GM18507 (cell line): Measurements from ENCODE around the gene SMIM22.
"Not testable (repeated sequence)": the region's sequence is repeated elsewhere in the genome, so short reads cannot be mapped to it uniquely, and the experiment has no call there.

Source experiments
- DNase-seq: peaks from one replicate; pipeline ENCODE4 v3.0.0; 2011; ENCODE audit warnings: low read depth; ENCODE audit not compliant: insufficient read length; ENCODE audit errors: extremely low spot score
- FAIRE-seq: peaks from 2 replicates; lab custom pipeline; 2011; peaks lifted over from hg19 to GRCh38; lab: Jason Lieb, UNC

SMIM22 gene

GRCh38 chr16:4767872-4768548 is 27.2 kb upstream of the SMIM22 start:
- DNase-seq (no peak), FAIRE-seq (no peak)

- DNase-seq (peak; percentile 85), FAIRE-seq (peak; percentile 84)
Observed at GRCh38 chr16:4768549-4769305, 26.4 kb upstream of the SMIM22 start.

GRCh38 chr16:4769306-4769638 is 25.9 kb upstream of the SMIM22 start:
- FAIRE-seq (no peak), DNase-seq (no peak)

GRCh38 chr16:4771646-4772045 is 23.5 kb upstream of the SMIM22 start:
- no peak for DNase-seq
- no peak for FAIRE-seq

GRCh38 chr16:4772351-4772750 is 22.8 kb upstream of the SMIM22 start:
- DNase-seq (no peak), FAIRE-seq (no peak)

GRCh38 chr16:4775005-4775404 is 20.2 kb upstream of the SMIM22 start:
- FAIRE-seq (no peak), DNase-seq (no peak)

- no peak for FAIRE-seq
Observed at GRCh38 chr16:4776141-4776705, 18.9 kb upstream of the SMIM22 start.

GRCh38 chr16:4777339-4778049 is 17.7 kb upstream of the SMIM22 start:
- FAIRE-seq (no peak), DNase-seq (no peak)

More at GRCh38 chr16:4776141-4776705, 18.9 kb upstream of the SMIM22 start:
- no peak for DNase-seq

- DNase-seq = no peak
- no peak for FAIRE-seq
Observed at GRCh38 chr16:4778050-4778392, 17.1 kb upstream of the SMIM22 start.

- DNase-seq (no peak), FAIRE-seq (no peak)
Observed at GRCh38 chr16:4780235-4780634, 14.9 kb upstream of the SMIM22 start.

- DNase-seq (no peak), FAIRE-seq (no peak)
Observed at GRCh38 chr16:4783251-4783950, 11.8 kb upstream of the SMIM22 start.

GRCh38 chr16:4783951-4784336 is 11.2 kb upstream of the SMIM22 start:
- no peak for FAIRE-seq
- DNase-seq = no peak

GRCh38 chr16:4784444-4784987 is 10.7 kb upstream of the SMIM22 start:
- FAIRE-seq = not testable (repeated sequence)

GRCh38 chr16:4785758-4786433 is 9.3 kb upstream of the SMIM22 start:
- FAIRE-seq (no peak), DNase-seq (no peak)

More at GRCh38 chr16:4784444-4784987, 10.7 kb upstream of the SMIM22 start:
- not testable (repeated sequence) for DNase-seq

- DNase-seq (no peak), FAIRE-seq (no peak)
Observed at GRCh38 chr16:4787068-4787467, 8.1 kb upstream of the SMIM22 start.

- no peak for DNase-seq
- no peak for FAIRE-seq
Observed at GRCh38 chr16:4787627-4788482, 7.3 kb upstream of the SMIM22 start, which contains the start of gene SEPTIN12. Gene SEPTIN12 (minus strand): TSS chr16:4788345. CDS start chr16:4787645, 700 bp downstream.

GRCh38 chr16:4788489-4788889 is 6.7 kb upstream of the SMIM22 start:
- FAIRE-seq (no peak), DNase-seq (no peak)

- no peak for DNase-seq
- FAIRE-seq = no peak
Observed at GRCh38 chr16:4788910-4789309, 6.3 kb upstream of the SMIM22 start.
